AG09319 (cell line): Measurements from ENCODE around the gene KCNK3.

Experiments
- DNase-seq: peaks from one replicate; pipeline ENCODE4 v3.0.0-alpha.2; 2010; ENCODE audit warnings: low read depth; ENCODE audit errors: extremely low read depth
- CTCF ChIP-seq: IDR thresholded peaks from 2 replicates; pipeline ENCODE4 v1.5.1; 2011; ENCODE audit warnings: low read depth, mild to moderate bottlenecking, inconsistent platforms, low read length, moderate library complexity

KCNK3 gene

GRCh38 chr2:26702025-26702424, 9.5 kb downstream of the KCNK3 start:
- TF ChIP-seq CTCF: no peak
- no peak for DNase-seq

GRCh38 chr2:26704441-26704977, 12.0 kb downstream of the KCNK3 start:
- TF ChIP-seq CTCF: no peak
- peak; percentile 3 for DNase-seq

- DNase-seq: no peak
- TF ChIP-seq CTCF: no peak
These were observed 12.6 kb downstream of the KCNK3 start for GRCh38 chr2:26705126-26705525.

GRCh38 chr2:26706093-26706492, 13.6 kb downstream of the KCNK3 start:
- TF ChIP-seq CTCF: no peak
- no peak for DNase-seq

GRCh38 chr2:26706616-26707473, 14.3 kb downstream of the KCNK3 start:
- DNase-seq: no peak
- no peak for TF ChIP-seq CTCF

GRCh38 chr2:26707747-26708146, 15.2 kb downstream of the KCNK3 start:
- no peak for TF ChIP-seq CTCF
- DNase-seq: no peak

- no peak for DNase-seq
- TF ChIP-seq CTCF: no peak
These were observed 15.9 kb downstream of the KCNK3 start for GRCh38 chr2:26708457-26708856.
